BJ (cell line): Measurements from ENCODE around the gene ADAD1. TPM values are rescaled to one million over a fixed set of nuclear protein-coding genes. Genes with fewer than 3 reads are reported as not detected.
"Not testable (repeated sequence)": the region's sequence is repeated elsewhere in the genome, so short reads cannot be mapped to it uniquely, and the experiment has no call there.

Experiments
- CTCF ChIA-PET: fragments of 350-600 bp; formaldehyde crosslinking; extraction: SDS; loops from one replicate; lab custom pipeline; 2021; ENCODE audit warnings: antibody characterized with exemption, inconsistent platforms; lab: Yijun Ruan, JAX
- POLR2A ChIA-PET: fragments of 300-600 bp; sonication (Branson Sonifier 250); formaldehyde crosslinking; extraction: SDS; loops from one replicate; lab custom pipeline; 2021; ENCODE audit warnings: antibody characterized with exemption; lab: Charles Lee
- DNase-seq: peaks from one replicate; pipeline ENCODE4 v3.0.0-alpha.2; 2011; ENCODE audit warnings: low read depth
- H3K27me3 ChIP-seq: 2 replicates; pipeline ENCODE4 v1.6.0; 2011; ENCODE audit warnings: low read length; ENCODE audit not compliant: control insufficient read depth, insufficient read depth
- H3K36me3 ChIP-seq: 2 replicates; pipeline ENCODE4 v1.5.1; 2011; ENCODE audit warnings: low read length; ENCODE audit not compliant: control insufficient read depth, insufficient read depth
- H3K4me3 ChIP-seq: 2 replicates; pipeline ENCODE4 v1.5.1; 2011; ENCODE audit warnings: low read depth, mild to moderate bottlenecking, control low read depth, low read length
- polyA plus RNA-seq: library from polyadenylated mRNA; depleted of rRNA; stranded (reverse); fragments of >200 nt; gene quantifications from 2 replicates; pipeline ENCODE4 v1.2.3, GENCODE V29; 2011
- TF ChIP-seq, protein P1 (sequence below): IDR thresholded peaks from 2 replicates; pipeline ENCODE4 v1.5.1; 2011; ENCODE audit warnings: low read depth, mild to moderate bottlenecking, control low read depth, inconsistent platforms, low read length, moderate library complexity; ENCODE audit not compliant: insufficient read depth

ADAD1 gene
- polyA plus RNA-seq, 1 experiment, result not detected

DNA sequence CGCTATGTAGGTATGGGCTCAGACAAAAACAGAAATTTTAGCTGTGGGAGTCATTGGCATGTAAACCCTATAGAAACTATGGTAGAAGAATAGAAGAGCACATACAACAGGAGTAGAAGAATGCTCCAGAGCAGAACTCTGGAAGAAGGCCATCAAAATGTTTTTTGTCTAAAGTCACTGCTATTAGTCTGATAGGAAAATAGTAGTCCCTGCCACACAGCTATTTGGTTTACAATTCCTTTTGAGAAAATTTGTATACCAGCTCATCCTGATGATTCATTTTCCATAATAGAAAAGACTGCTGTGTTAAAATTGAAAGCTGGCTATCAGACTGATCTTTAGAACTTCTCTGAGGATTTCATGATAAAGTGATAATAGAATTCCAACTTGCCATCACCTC, 32.8 kb upstream of the ADAD1 start:
- TF ChIP-seq, protein P1, sequence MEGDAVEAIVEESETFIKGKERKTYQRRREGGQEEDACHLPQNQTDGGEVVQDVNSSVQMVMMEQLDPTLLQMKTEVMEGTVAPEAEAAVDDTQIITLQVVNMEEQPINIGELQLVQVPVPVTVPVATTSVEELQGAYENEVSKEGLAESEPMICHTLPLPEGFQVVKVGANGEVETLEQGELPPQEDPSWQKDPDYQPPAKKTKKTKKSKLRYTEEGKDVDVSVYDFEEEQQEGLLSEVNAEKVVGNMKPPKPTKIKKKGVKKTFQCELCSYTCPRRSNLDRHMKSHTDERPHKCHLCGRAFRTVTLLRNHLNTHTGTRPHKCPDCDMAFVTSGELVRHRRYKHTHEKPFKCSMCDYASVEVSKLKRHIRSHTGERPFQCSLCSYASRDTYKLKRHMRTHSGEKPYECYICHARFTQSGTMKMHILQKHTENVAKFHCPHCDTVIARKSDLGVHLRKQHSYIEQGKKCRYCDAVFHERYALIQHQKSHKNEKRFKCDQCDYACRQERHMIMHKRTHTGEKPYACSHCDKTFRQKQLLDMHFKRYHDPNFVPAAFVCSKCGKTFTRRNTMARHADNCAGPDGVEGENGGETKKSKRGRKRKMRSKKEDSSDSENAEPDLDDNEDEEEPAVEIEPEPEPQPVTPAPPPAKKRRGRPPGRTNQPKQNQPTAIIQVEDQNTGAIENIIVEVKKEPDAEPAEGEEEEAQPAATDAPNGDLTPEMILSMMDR, result no peak
- H3K4me3 ChIP-seq, result no peak overlapping the region
- no peaks in the 10 kb centered on the region for H3K27me3 ChIP-seq
- H3K36me3 ChIP-seq, result peaks cover 2% of the 10 kb centered on the region; the same call in 1 of the 2 replicates
- DNase-seq, result no peak
- ChIA-PET POLR2A (no interaction called here), CTCF (interaction anchor here (1.7 kb wide), 1 partner anchor 232 kb away, joined by 3 read pairs; no protein-coding TSS in a partner anchor)

DNA sequence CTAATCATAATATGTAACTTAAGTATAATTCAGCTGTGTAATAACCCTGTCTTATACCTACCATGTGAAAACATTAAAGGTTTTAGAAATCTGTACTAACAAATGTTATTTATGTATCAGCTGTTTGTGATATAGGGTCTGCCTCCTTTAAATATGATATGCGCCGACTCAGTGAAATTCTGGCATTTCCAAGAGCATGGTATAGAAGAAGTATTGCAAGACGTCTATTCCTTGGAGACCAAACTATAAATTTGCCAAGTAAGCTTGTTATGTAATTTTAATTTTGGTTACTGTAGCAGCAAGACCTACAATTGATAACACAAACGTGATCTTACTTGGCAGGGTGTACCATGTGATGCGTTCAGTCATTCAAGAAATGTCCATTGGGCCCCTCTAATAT, 32.3 kb upstream of the ADAD1 start:
- Histone ChIP-seq H3K4me3 (no peak overlapping the region), H3K36me3 (peaks cover 2% of the 10 kb centered on the region; the same call in 1 of the 2 replicates), H3K27me3 (no peaks in the 10 kb centered on the region)
- DNase-seq, result no peak
- ChIA-PET POLR2A (no interaction called here), CTCF (interaction anchor here (1.7 kb wide), 1 partner anchor 231 kb away, joined by 3 read pairs; no protein-coding TSS in a partner anchor)
- TF ChIP-seq, protein P1, result no peak

DNA sequence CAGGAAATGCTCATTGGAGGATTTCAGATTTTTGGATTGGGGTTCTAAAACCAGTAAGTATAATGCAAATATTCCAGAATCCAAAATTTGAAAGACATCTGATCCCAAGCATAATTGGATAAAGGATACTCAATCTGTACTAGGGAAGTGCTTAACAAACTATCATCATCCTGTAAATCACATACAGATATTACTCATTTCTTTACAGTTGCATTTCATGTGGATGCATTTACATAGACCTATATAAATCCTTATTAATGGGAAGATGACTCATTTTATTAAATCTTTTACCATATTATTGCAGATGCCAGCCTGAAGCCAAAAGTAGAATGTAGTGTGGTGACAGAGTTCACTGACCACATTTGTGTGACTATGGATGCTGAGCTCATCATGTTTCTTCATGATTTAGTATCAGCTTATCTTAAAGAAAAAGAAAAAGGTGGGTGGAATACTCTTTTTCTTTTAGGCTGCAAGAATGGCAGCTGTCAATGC, 22.4 kb upstream of the ADAD1 start:
- CTCF ChIA-PET, result no interaction called here
- H3K36me3 ChIP-seq, result no peaks in the 10 kb centered on the region
- no peaks in the 10 kb centered on the region for H3K27me3 ChIP-seq
- H3K4me3 ChIP-seq, result no peak overlapping the region
- POLR2A ChIA-PET, result no interaction called here
- DNase-seq, result no peak
- TF ChIP-seq, protein P1, result no peak

DNA sequence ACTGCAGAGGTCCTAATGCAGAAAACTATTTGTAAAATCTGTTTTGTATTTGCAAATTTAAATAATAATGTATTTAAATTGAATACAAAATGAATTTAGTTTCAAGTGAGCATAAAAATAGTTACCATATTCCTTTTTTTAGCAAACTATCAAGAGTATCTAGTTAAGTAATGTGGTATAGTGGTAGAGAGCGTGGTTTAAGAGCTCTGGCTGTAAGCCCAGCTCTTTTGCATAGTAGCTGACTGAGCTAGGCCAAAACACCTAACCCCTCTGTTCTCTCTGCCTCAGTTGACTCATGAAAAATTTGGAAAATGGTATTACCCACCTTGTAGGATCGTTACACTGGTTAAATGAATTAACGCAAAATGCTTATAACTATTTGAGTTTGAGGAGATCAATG, 18.1 kb upstream of the ADAD1 start:
- H3K4me3 ChIP-seq, result no peak overlapping the region
- CTCF ChIA-PET, result interaction anchor here (1.1 kb wide), 1 partner anchor 13 kb away, joined by 3 read pairs; no protein-coding TSS in a partner anchor
- 0 out of 2 replicates have a peak, but pooled peaks cover 1% of the 10 kb centered on the region for H3K36me3 ChIP-seq
- DNase-seq, result no peak
- H3K27me3 ChIP-seq, result no peaks in the 10 kb centered on the region
- POLR2A ChIA-PET, result no interaction called here
- TF ChIP-seq, protein P1, result no peak

DNA sequence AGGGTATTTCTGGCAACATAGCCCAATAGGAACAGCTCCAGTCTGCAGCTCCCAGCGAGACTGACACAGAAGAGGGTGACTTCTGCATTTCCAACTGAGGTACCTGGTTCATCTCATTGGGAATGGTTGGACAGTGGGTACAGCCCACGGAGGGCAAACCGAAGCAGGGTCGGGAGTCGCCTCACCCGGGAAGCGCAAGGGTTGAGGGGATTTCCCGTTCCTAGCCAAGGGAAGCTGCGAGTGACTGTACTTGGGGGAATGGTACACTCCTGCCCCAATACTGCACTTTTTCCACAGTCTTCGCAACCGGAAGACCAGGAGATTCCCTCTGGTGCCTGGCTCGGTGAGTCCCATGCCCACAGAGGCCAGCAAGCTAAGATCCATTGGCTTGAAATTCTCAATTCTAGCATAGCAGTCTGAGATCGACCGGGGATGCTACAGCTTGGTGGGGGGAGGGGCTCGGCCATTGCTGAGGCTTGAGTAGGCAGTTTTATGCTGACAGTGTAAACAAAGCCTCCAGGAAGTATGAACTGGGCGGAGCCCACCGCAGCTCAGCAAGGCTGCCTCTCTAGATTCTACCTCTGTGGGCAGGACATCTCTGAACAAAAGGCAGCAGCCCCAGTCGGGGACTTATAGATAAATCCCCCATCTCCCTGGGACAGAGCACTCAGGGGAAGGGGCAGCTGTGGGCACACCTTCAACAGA, 14.0 kb upstream of the ADAD1 start:
- Histone ChIP-seq H3K27me3 (no peaks in the 10 kb centered on the region), H3K4me3 (no peak overlapping the region), H3K36me3 (0 out of 2 replicates have a peak, but pooled peaks cover 1% of the 10 kb centered on the region)
- POLR2A ChIA-PET, result no interaction called here
- no peak for DNase-seq
- TF ChIP-seq, protein P1, result no peak
- CTCF ChIA-PET, result no interaction called here

DNA sequence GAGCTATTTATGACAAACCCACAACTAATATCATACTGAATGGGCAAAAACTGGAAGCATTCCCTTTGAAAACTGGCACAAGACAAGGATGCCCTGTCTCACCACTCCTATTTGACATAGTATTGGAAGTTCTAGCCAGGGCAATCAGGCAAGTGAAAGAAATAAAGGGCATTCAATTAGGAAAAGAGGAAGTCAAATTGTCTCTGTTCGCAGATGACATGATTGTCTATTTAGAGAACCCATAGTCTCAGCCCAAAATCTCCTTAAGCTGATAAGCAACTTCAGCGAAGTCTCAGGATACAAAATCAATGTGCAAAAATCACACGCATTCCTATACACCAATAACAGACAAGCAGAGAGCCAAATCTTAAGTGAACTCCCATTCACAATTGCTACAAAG, 10.0 kb upstream of the ADAD1 start:
- CTCF ChIA-PET, DNase-seq, POLR2A ChIA-PET: not testable (repeated sequence)

More for the DNA sequence above, 10.0 kb upstream of the ADAD1 start:
- not testable (repeated sequence) for H3K27me3 ChIP-seq, H3K36me3 ChIP-seq, H3K4me3 ChIP-seq
